WERI-Rb-1 (cell line): ENCODE results near the gene NOVA2.

Experiments
- DNase-seq: peaks from one replicate; pipeline ENCODE4 v3.0.0-alpha.2; 2020
- H3K27ac ChIP-seq: fragments of 250-450 bp; sonication (Bioruptor Pico); 2 replicates; pipeline ENCODE4 v1.5.1; 2020; ENCODE audit warnings: mild to moderate bottlenecking, moderate library complexity
- H3K27me3 ChIP-seq: fragments of 250-450 bp; sonication (Bioruptor Pico); 2 replicates; pipeline ENCODE4 v1.5.1; 2021; ENCODE audit warnings: mild to moderate bottlenecking, low read depth, moderate library complexity; ENCODE audit not compliant: insufficient read depth, severe bottlenecking
- H3K36me3 ChIP-seq: fragments of 250-450 bp; sonication (Bioruptor Pico); 2 replicates; pipeline ENCODE4 v1.5.1; 2020; ENCODE audit warnings: mild to moderate bottlenecking, moderate library complexity
- H3K4me3 ChIP-seq: 2 replicates; pipeline ENCODE4 v1.5.1; 2011; ENCODE audit warnings: low read depth, mild to moderate bottlenecking, control low read depth, low read length
- H3K9me3 ChIP-seq: fragments of 250-450 bp; sonication (Bioruptor Pico); 2 replicates; pipeline ENCODE4 v1.5.1; 2021; ENCODE audit warnings: mild to moderate bottlenecking, moderate library complexity; ENCODE audit not compliant: severe bottlenecking
- TF ChIP-seq, protein P1 (sequence below): IDR thresholded peaks from 2 replicates; pipeline ENCODE4 v1.5.1; 2011; ENCODE audit warnings: low read depth, mild to moderate bottlenecking, control low read depth, inconsistent platforms, low read length

Gene NOVA2

DNA sequence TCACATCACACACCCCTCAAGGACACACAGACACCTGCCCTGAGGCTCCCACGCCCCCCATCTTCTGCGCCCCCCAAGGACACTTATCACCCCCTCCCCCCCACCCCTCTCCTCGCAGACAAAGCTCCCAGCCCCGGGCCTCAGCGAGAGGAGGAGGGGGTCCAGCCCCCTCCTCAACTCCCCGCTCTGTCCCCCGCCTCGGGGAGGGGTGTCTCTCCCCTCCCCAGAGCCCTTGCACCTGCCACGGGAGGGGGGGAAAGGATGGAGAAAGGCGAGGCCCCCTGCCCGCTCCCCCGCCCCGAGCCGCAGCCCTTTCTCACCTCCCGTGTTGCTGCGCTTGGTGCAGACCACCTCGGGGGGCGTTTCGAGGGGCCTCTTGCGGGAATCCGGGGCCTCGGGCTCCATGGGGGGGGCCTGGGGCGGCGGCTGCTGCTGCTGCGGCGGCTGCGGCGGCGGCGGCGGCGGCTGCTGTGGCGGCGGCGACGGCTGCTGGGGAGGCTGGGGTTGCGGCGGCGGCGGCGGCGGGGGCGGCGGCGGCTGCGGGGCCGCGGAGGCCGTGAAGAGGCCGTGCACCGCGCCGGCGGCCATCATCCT is 621 bp downstream of the NOVA2 start:
- H3K27ac ChIP-seq, result no peak overlapping the region
- H3K9me3 ChIP-seq, result no peaks in the 10 kb centered on the region
- TF ChIP-seq, protein P1, sequence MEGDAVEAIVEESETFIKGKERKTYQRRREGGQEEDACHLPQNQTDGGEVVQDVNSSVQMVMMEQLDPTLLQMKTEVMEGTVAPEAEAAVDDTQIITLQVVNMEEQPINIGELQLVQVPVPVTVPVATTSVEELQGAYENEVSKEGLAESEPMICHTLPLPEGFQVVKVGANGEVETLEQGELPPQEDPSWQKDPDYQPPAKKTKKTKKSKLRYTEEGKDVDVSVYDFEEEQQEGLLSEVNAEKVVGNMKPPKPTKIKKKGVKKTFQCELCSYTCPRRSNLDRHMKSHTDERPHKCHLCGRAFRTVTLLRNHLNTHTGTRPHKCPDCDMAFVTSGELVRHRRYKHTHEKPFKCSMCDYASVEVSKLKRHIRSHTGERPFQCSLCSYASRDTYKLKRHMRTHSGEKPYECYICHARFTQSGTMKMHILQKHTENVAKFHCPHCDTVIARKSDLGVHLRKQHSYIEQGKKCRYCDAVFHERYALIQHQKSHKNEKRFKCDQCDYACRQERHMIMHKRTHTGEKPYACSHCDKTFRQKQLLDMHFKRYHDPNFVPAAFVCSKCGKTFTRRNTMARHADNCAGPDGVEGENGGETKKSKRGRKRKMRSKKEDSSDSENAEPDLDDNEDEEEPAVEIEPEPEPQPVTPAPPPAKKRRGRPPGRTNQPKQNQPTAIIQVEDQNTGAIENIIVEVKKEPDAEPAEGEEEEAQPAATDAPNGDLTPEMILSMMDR, result no peak
- DNase-seq, result no peak
- H3K4me3 ChIP-seq, result peak overlapping the region; percentile 55
- H3K27me3 ChIP-seq, result no peaks in the 10 kb centered on the region
- peaks cover 8% of the 10 kb centered on the region for H3K36me3 ChIP-seq

DNA sequence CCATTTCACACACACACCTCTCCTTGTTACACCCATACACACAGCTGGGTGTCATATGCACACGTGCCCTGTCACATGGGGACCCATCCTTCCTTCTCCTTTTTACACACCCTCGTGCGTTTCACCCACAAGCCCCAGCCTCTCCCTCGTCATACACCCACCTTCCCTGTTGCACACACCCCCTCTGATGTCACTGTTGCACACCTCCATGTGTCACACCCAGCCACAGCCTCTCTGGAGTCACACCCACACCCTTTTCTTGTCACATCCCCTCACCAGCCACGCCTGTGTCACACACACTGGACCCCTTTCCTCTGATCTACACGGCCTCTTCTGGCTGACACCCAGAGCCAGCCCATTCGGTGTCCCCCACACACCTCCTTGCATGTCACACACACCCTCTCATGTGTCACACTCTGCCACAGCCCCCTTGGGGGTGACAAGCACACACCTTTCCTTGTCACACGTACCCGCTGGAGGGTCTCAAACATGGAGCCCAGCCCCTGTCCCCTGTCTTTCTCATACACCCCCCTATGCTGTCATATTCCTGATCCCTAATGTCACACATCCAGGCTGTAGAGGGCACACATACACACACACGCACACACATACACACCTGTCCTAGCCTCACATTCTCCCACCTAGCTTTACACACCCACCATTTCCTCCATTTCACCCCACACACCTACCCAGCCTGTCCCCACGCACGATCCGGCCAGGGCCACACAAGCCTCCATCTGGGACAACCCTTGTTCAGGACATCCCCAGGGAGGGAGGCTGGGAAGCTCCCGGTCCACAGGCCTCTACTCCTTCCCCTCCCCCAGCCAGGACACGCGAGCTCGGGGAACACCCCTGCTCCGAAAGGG is 1.4 kb downstream of the NOVA2 start:
- TF ChIP-seq, protein P1, result no peak
- Histone ChIP-seq H3K4me3 (peak overlapping the region; percentile 55), H3K27ac (no peak overlapping the region), H3K27me3 (no peaks in the 10 kb centered on the region), H3K9me3 (no peaks in the 10 kb centered on the region), H3K36me3 (peaks cover 8% of the 10 kb centered on the region)
- DNase-seq, result peak; percentile 31

DNA sequence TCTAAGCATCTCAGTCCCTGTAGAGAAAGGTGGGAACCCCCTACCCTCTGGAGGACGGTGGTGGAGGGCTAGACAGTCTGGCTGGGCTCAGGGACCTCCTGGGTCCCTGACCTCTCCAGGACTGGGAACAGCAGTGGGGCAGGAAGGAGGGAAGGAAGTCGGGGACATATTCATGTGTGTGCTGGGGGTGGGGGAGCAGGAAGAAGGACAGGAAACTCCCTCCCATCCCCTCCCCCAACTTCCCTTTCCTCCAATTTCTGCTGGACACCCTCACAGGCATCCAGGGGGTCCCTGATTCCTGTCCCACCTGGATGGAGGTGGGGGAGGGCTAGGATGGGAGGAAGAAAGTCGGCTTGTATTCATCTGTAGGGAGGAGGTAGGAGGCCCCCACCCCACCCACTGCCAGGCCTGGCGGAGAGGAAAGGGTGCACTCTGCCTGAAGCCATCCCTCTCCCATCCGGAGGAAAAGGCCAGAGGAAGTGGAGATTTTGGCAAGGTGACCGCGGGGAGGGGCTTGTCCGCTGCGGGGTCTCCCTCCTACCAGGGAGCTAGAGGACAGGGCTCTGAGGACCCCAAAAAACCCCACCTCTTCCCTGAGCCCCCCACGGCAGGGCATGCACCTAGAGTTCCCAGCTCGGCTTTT is 2.3 kb downstream of the NOVA2 start:
- H3K9me3 ChIP-seq, result no peaks in the 10 kb centered on the region
- TF ChIP-seq, protein P1, result no peak
- no peak for DNase-seq
- H3K27ac ChIP-seq, result no peak overlapping the region
- peaks cover 8% of the 10 kb centered on the region for H3K36me3 ChIP-seq
- no peaks in the 10 kb centered on the region for H3K27me3 ChIP-seq
- H3K4me3 ChIP-seq, result no peak overlapping the region

DNA sequence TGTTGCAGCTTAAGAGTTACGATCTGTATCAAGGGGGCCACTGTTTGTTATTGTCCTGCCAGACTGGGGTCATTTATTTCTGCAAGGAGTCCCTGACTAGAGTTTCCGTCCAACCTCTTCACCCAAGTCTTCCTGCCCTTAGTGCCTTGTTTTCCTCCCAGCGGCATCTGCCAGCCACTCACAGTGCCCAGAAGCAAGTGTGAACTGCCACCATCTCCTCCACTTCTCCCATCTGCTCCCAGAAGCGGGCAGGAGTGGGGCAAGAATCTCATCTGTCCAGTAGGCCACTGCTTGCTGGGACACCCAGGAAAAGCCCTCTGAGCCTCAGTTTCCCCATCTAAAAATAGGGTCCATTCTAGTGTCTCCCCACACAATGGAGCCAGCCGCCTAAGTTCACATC is 4.0 kb downstream of the NOVA2 start:
- Histone ChIP-seq H3K36me3 (peaks cover 8% of the 10 kb centered on the region), H3K4me3 (no peak overlapping the region), H3K9me3 (no peaks in the 10 kb centered on the region), H3K27me3 (no peaks in the 10 kb centered on the region), H3K27ac (no peak overlapping the region)
- no peak for DNase-seq
- TF ChIP-seq, protein P1, result no peak

DNA sequence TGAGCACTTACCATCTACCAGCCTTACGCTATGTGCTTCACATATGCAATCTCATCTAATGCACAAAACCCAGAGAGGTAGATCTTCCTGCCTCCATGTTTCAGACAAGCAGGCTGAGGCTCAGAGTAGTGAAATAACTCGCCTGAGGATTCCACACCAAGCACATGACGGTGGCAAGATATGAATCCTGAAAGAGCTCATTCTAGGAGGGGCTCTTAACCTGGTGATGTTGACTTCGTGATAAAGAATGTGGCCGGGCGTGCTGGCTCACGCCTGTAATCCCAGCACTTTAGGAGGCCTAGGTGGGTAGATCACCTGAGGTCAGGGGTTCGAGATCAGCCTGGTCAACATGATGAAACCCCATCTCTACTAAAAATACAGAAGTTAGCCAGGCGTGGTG is 5.0 kb downstream of the NOVA2 start:
- TF ChIP-seq, protein P1, result no peak
- Histone ChIP-seq H3K27ac (no peak overlapping the region), H3K27me3 (no peaks in the 10 kb centered on the region), H3K4me3 (no peak overlapping the region), H3K9me3 (no peaks in the 10 kb centered on the region), H3K36me3 (peaks cover 8% of the 10 kb centered on the region)
- DNase-seq, result no peak
